Ureter (tissue), 1 donor: Measurements from ENCODE around the gene LRFN5. TPM values are rescaled to one million over a fixed set of nuclear protein-coding genes. Genes with fewer than 3 reads are reported as not detected.

Source experiments
- DNase-seq: peaks from one replicate; pipeline ENCODE4 v3.0.0-alpha.2; 2020; ENCODE audit warnings: low spot score
- total RNA-seq: library from RNA; stranded (reverse); gene quantifications from one replicate; pipeline ENCODE4 v1.2.4, GENCODE V29; 2023
- donor health status: DM: yes; HTN: yes; CAD: no.

The LRFN5 gene
- total RNA-seq, 1 donor from 2014 or later = 12.6 TPM

- no peak for DNase-seq
These were observed 167.0 kb downstream of the LRFN5 start for GRCh38 chr14:41773536-41774279.

DNA sequence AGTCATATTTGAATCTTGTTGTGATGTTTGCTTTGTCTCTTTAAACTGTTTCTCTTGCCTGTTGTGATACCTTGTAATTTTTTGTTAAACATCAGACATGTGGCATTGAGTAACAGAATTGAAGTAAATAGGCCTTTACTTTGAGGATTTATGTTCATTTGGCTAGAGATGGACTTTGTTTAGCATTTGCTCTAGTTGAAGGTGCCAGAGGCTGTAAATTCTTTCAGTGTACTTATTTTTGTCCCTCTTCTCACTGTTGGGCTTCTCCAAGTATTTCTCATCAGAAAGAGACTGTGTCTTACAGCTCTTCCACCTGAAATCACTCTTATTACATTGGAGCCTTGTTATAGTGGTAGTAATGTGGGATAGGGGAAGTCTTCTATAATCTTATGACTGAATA, 175.8 kb downstream of the LRFN5 start:
- no peak for DNase-seq

GRCh38 chr14:41783403-41783802, 176.7 kb downstream of the LRFN5 start:
- no peak for DNase-seq

GRCh38 chr14:41785696-41786095, 179.0 kb downstream of the LRFN5 start:
- no peak for DNase-seq

DNA sequence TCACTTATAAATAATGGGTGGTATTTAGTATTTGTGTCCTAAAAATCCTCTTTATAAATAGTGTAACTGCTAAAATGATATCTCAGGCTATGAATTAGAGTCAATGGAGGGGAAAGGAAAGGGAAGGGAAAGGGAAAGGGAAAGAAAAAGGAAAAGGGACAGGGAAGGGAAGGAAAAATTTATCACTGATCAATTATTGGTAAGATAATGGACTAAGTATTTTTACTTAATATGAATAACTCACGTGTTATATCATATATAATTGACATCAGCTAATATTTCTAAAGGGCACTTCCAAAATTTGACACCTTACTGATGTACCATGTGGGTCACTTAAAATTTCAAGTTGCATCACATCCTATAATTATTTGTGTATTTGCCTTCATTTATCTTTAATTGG, 193.1 kb downstream of the LRFN5 start:
- DNase-seq = no peak

- DNase-seq = no peak
These were observed 199.0 kb downstream of the LRFN5 start for GRCh38 chr14:41805633-41806032.

GRCh38 chr14:41806366-41806975, 199.8 kb downstream of the LRFN5 start:
- no peak for DNase-seq

GRCh38 chr14:41810362-41810761, 203.7 kb downstream of the LRFN5 start:
- no peak for DNase-seq

- no peak for DNase-seq
These were observed 210.9 kb downstream of the LRFN5 start for GRCh38 chr14:41817626-41818025.

DNA sequence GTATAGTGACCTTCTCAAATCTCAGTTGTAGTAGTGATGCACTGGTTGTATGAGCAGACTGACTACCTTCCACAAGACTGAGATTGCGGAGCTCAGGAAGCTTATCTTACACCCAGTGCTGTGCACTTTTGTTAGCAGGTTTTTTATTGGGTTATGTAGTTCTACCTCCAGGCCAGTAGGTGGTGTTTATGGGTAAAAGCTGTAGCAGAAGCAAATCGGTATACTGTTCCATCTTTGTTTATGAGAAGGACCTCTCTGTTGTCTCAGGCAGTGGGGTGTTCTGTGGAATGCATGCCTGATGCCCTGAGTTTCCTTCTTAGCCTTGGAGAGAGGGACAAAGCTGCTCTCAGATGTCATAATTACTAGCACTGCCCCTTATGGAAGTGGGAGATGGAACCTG, 217.8 kb downstream of the LRFN5 start:
- DNase-seq = no peak

GRCh38 chr14:41825622-41826021, 218.9 kb downstream of the LRFN5 start:
- no peak for DNase-seq

- peak; percentile 53 for DNase-seq
These were observed 224.2 kb downstream of the LRFN5 start for GRCh38 chr14:41830714-41831406.

- no peak for DNase-seq
These were observed 233.0 kb downstream of the LRFN5 start for GRCh38 chr14:41839661-41840060.

DNA sequence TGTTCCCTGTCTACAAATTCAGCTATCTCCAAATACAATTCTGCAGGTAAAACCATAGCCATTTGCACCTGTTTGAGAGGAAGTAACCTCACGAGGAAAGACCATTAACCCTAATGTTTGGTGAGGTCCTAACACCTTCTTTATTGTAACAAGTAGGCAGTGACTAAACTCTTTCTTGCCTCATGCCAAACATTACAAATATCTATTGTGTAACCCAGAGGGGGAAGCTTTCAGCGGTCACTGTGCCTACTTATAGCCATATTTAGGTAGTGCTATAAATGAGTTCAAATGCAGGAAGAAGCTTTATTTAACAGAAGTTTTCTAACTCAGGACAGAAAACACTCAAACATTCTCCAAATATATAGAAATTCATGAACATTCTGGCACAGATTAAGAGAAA, 252.7 kb downstream of the LRFN5 start:
- no peak for DNase-seq

- DNase-seq = no peak
These were observed 253.9 kb downstream of the LRFN5 start for GRCh38 chr14:41860586-41860985.

- DNase-seq = no peak
These were observed 259.2 kb downstream of the LRFN5 start for GRCh38 chr14:41865894-41866293.

- no peak for DNase-seq
These were observed 261.7 kb downstream of the LRFN5 start for GRCh38 chr14:41868396-41868795.

- no peak for DNase-seq
These were observed 266.4 kb downstream of the LRFN5 start for GRCh38 chr14:41872931-41873685.

- DNase-seq = no peak
These were observed 267.1 kb downstream of the LRFN5 start for GRCh38 chr14:41873686-41874317.

DNA sequence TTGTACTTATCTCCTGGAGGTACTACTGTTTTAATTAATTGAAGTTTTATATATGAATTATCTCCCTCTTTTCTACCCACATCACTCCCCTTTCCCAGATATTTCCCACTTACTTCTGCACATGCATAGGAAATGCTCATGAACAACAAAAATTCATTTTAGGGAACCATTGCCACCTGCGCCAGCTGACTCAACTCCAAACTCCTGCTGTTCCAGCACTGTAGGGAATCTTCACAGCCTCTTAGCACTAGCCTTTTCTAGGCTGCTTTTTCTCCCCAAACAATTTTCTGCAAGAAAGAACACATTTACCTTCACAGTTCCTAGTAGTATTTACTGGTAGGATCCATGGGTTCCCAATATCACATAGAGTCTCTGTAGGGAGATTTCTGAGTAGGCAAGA, 268.4 kb downstream of the LRFN5 start:
- DNase-seq = no peak

- DNase-seq = no peak
These were observed 271.6 kb downstream of the LRFN5 start for GRCh38 chr14:41878321-41878720.

- no peak for DNase-seq
These were observed 284.9 kb downstream of the LRFN5 start for GRCh38 chr14:41891624-41892023.
